ENCODE results near the gene HEATR5B. TPM values are rescaled to one million over a fixed set of nuclear protein-coding genes. Genes with fewer than 3 reads are reported as not detected.
"Not testable (repeated sequence)": the region's sequence is repeated elsewhere in the genome, so short reads cannot be mapped to it uniquely, and the experiment has no call there.

Gene HEATR5B
- total and polyA plus RNA-seq, 2 donors (not counting 1 experiment from before 2014, with no cell fraction given), result 33.0 to 44.3 TPM

- peaks cover 4% of the 10 kb centered on the region for H3K9me3 Mint-ChIP-seq (ENCODE audit: insufficient read depth)
- ATAC-seq (ENCODE audit: low read depth) (no peak), DNase-seq (no peak)
- H3K4me1 Mint-ChIP-seq, result no peaks in the 10 kb centered on the region
- WGBS (ENCODE audit: insufficient coverage), result no CpG with 5 or more reads among the region's 3 CpGs
- CTCF ChIA-PET, result no interaction called here
- no peak for TF ChIP-seq CTCF (IDR thresholded peaks at IDR 0.05)
- TF ChIP-seq EZH2 (IDR thresholded peaks at IDR 0.05; ENCODE audit: borderline replicate concordance, insufficient read depth, low read depth, low read length, poor library complexity, severe bottlenecking), result no peak
- Histone ChIP-seq H3K36me3 (replicated peaks in 1 of 2; ENCODE audit: control extremely low read depth in 1 of 2, control insufficient read depth in 1 of 2, extremely low read depth in 1 of 2, insufficient read depth in 2 of 2, low read length in 1 of 2) (peaks cover 2 to 39% of the 10 kb centered on the region in 2 experiments), H3K4me2 (replicated peaks; ENCODE audit: low read depth, low read length, poor library complexity, severe bottlenecking) (no peak overlapping the region), H3K27me3 (replicated peaks in 1 of 4; ENCODE audit: control extremely low read depth in 1 of 4, control insufficient read depth in 3 of 4, insufficient read depth in 4 of 4, low read length in 3 of 4) (no peaks in the 10 kb centered on the region), H2AFZ (ENCODE audit: insufficient read depth, low read depth, low read length, poor library complexity, severe bottlenecking) (no peak overlapping the region), H3K79me2 (ENCODE audit: control insufficient read depth, insufficient read depth, low read length) (no peaks in the 10 kb centered on the region), H3K4me1 (ENCODE audit: control insufficient read depth in 2 of 2, insufficient read depth in 2 of 2, low read length in 2 of 2) (no peaks in the 10 kb centered on the region), H3K4me3 (ENCODE audit: control extremely low read depth in 1 of 5, extremely low read depth in 1 of 5, insufficient read depth in 1 of 5, low read depth in 2 of 5, low read length in 4 of 5) (no peak overlapping the region), H3K9ac (ENCODE audit: low read length) (no peak overlapping the region), H4K20me1 (ENCODE audit: control insufficient read depth, insufficient read depth, low read length, poor library complexity, severe bottlenecking) (no peaks in the 10 kb centered on the region), H3K9me3 (ENCODE audit: control extremely low read depth in 1 of 3, control insufficient read depth in 2 of 3, insufficient read depth in 1 of 3, low read length in 2 of 3) (peaks cover 0 to 5% (median 2%) of the 10 kb centered on the region in 3 donors), H3K27ac (ENCODE audit: low read length in 2 of 2) (no peak overlapping the region)
- intact Hi-C loops (cut with micrococcal nuclease), result no loop called here
- H3K27ac Mint-ChIP-seq, result no peak overlapping the region
- no peak overlapping the region for H3K4me3 Mint-ChIP-seq
- POLR2A ChIA-PET, result no interaction called here
- no peaks in the 10 kb centered on the region for H3K27me3 Mint-ChIP-seq
Measured at GRCh38 chr2:36982467-36982866, 101.7 kb downstream of the HEATR5B start.

DNA sequence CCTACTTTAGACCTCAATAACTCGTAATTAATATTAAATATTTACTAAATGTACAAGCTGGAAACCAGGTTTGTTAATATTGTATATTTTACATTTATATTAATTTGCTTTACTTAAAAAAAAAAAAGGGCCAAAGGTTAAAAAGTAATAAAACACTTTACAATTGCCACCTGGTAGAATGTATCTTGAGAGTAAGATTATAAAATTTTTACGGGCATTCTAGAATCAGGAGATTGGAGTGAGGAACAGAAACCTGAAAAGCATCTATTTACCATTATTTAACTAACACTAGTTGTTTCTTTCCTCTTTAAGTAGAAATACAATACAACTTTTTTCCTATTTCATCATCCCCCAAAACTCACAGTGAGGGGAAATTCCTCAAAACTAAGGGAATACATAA lies 102.3 kb downstream of the HEATR5B start:
- ChIA-PET CTCF (no interaction called here), POLR2A (no interaction called here)
- TF ChIP-seq EZH2 (IDR thresholded peaks at IDR 0.05; ENCODE audit: borderline replicate concordance, insufficient read depth, low read depth, low read length, poor library complexity, severe bottlenecking) (no peak), CTCF (IDR thresholded peaks at IDR 0.05) (no peak)
- DNase-seq (no peak), ATAC-seq (ENCODE audit: low read depth) (no peak)
- Mint-ChIP-seq H3K9me3 (ENCODE audit: insufficient read depth) (peaks cover 4% of the 10 kb centered on the region), H3K4me3 (no peak overlapping the region), H3K27ac (no peak overlapping the region), H3K27me3 (no peaks in the 10 kb centered on the region), H3K4me1 (no peaks in the 10 kb centered on the region)
- intact Hi-C loops (cut with micrococcal nuclease), result no loop called here
- Histone ChIP-seq H3K27ac (ENCODE audit: low read length in 2 of 2) (no peak overlapping the region), H3K4me3 (ENCODE audit: control extremely low read depth in 1 of 5, extremely low read depth in 1 of 5, insufficient read depth in 1 of 5, low read depth in 2 of 5, low read length in 4 of 5) (no peak overlapping the region), H3K9ac (ENCODE audit: low read length) (no peak overlapping the region), H3K4me1 (ENCODE audit: control insufficient read depth in 2 of 2, insufficient read depth in 2 of 2, low read length in 2 of 2) (no peaks in the 10 kb centered on the region), H2AFZ (ENCODE audit: insufficient read depth, low read depth, low read length, poor library complexity, severe bottlenecking) (no peak overlapping the region), H3K27me3 (replicated peaks in 1 of 4; ENCODE audit: control extremely low read depth in 1 of 4, control insufficient read depth in 3 of 4, insufficient read depth in 4 of 4, low read length in 3 of 4) (no peaks in the 10 kb centered on the region), H3K79me2 (ENCODE audit: control insufficient read depth, insufficient read depth, low read length) (no peaks in the 10 kb centered on the region), H3K9me3 (ENCODE audit: control extremely low read depth in 1 of 3, control insufficient read depth in 2 of 3, insufficient read depth in 1 of 3, low read length in 2 of 3) (peaks cover 0 to 5% (median 2%) of the 10 kb centered on the region in 3 donors), H4K20me1 (ENCODE audit: control insufficient read depth, insufficient read depth, low read length, poor library complexity, severe bottlenecking) (no peaks in the 10 kb centered on the region), H3K4me2 (replicated peaks; ENCODE audit: low read depth, low read length, poor library complexity, severe bottlenecking) (no peak overlapping the region), H3K36me3 (replicated peaks in 1 of 2; ENCODE audit: control extremely low read depth in 1 of 2, control insufficient read depth in 1 of 2, extremely low read depth in 1 of 2, insufficient read depth in 2 of 2, low read length in 1 of 2) (peaks cover 2 to 37% of the 10 kb centered on the region in 2 experiments)
- no CpG with 5 or more reads among the region's 2 CpGs for WGBS (ENCODE audit: insufficient coverage)

GRCh38 chr2:36979007-36979406 lies 105.2 kb downstream of the HEATR5B start:
- H3K79me2 ChIP-seq (ENCODE audit: control insufficient read depth, insufficient read depth, low read length); intact Hi-C loops (cut with micrococcal nuclease); H3K9me3 ChIP-seq (ENCODE audit: control extremely low read depth in 1 of 3, control insufficient read depth in 2 of 3, insufficient read depth in 1 of 3, low read length in 2 of 3); H3K4me1 ChIP-seq (ENCODE audit: control insufficient read depth in 2 of 2, insufficient read depth in 2 of 2, low read length in 2 of 2); ATAC-seq (ENCODE audit: low read depth); H3K27ac Mint-ChIP-seq; H3K4me2 ChIP-seq (replicated peaks; ENCODE audit: low read depth, low read length, poor library complexity, severe bottlenecking); H3K4me3 ChIP-seq (ENCODE audit: control extremely low read depth in 1 of 5, extremely low read depth in 1 of 5, insufficient read depth in 1 of 5, low read depth in 2 of 5, low read length in 4 of 5); H3K9ac ChIP-seq (ENCODE audit: low read length); POLR2A ChIA-PET; H2AFZ ChIP-seq (ENCODE audit: insufficient read depth, low read depth, low read length, poor library complexity, severe bottlenecking); H3K27me3 ChIP-seq (replicated peaks in 1 of 4; ENCODE audit: control extremely low read depth in 1 of 4, control insufficient read depth in 3 of 4, insufficient read depth in 4 of 4, low read length in 3 of 4); H4K20me1 ChIP-seq (ENCODE audit: control insufficient read depth, insufficient read depth, low read length, poor library complexity, severe bottlenecking); H3K27me3 Mint-ChIP-seq; H3K27ac ChIP-seq (ENCODE audit: low read length in 2 of 2); DNase-seq; H3K9me3 Mint-ChIP-seq (ENCODE audit: insufficient read depth); H3K4me1 Mint-ChIP-seq; H3K4me3 Mint-ChIP-seq: not testable (repeated sequence)
- peaks cover 2 to 28% of the 10 kb centered on the region in 2 experiments for H3K36me3 ChIP-seq (replicated peaks in 1 of 2; ENCODE audit: control extremely low read depth in 1 of 2, control insufficient read depth in 1 of 2, extremely low read depth in 1 of 2, insufficient read depth in 2 of 2, low read length in 1 of 2)
- CTCF ChIA-PET, result interaction anchor here (0.6 kb wide), 1 partner anchor 193 kb away, joined by 3 read pairs; no protein-coding TSS in a partner anchor
- no CpG with 5 or more reads among the region's 3 CpGs for WGBS (ENCODE audit: insufficient coverage)
